Kasumi-1 (cell line): ENCODE results near the gene NATD1.
A peak's percentile ranks its signal among the peaks of the same experiment; 100 is the strongest.

Source experiments
- DNase-seq, 2 experiments: peaks; one replicate each; lab custom pipeline; 2025; lab: John Stamatoyannopoulos, UW

Gene NATD1

DNA sequence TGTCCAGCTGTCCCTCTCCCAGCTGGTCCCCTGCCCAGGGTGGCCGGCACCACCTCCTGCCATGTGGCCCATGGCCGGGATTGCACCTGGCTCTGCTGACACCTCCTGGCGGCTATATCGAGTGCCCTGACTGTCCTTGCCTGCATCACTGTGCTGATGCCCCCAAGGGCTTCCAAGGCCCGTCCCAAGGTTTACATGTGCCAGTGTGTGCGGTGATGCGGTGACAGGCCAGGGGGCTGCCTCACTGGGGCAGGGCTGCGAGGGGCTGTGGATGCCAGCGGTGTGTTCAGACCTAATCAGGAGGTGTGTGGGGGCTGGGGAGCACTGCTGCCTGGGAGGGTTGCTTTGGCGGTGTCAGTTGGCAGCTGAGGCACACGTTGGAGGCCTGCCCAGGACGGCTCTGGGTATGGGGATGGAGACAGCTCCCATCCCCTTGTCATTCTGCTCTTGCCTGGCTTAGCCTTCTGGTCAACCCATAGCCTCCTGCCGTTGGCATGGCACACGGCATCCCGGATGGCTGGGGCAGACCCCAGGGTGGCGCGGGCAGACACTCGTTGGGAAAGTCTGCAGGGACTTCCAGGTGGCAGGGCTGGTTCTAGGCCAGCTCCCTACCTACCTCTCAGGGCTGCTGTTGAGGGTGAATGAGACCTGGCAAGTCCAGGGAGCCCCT lies 36.8 kb upstream of the NATD1 start:
- DNase-seq = no peak

DNA sequence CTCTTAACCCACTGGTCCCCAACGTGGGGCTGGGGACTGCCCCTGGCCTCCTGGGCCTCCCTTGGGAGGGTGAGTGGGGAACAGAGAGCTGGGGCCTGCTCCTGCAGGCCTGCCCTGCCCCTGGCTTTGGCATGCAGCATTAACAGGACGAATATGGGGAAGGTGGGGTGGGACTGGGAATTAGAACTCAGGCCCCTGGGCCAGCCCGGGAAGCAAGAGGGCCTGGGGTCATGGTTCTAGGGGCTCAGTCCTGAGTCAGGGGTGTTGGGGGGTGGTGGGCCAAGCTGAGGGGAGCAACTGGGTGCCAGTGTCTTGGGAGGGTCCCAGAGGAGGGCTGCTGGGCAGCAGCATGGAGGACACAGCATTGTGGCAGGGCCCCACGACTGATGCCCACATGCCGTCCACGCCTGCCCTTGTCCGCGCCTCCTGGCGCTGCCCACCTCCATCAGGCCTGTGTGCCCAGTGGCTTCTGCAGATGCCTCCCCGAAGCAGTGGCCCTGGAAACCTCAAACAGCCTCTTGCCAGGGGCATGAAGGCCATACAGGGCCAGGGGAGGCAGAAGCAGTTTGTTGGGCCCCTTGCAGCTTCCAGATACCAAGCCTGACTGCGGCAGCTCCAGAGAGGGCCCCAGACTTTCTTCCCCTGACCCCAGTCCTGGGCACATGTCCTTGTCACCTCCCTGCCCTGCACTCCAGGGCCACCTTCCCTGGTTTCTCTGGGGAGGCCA lies 36.1 kb upstream of the NATD1 start:
- no peak for DNase-seq

DNA sequence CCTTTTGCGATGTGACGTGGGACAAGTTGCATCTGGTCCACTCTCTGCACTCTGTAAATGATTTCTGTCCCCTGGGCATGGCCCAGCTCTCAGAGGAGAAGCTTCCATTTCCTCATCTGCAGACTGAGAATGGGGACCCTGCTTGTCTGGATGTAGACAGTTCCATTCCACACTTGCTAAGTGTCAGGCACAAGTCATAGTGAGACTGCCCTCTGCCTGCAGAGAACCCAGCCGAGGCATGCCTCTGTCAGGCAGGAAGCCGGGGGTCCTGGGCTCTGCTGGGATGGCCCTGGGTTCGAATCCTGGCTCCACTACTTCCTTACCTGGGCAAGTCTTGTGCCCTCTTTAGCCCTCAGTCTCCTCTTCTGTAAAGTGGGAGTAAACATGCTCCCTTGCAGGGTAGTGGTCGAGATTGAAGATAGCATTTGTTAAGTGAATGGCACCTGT lies 35.4 kb upstream of the NATD1 start:
- no peak for DNase-seq

DNA sequence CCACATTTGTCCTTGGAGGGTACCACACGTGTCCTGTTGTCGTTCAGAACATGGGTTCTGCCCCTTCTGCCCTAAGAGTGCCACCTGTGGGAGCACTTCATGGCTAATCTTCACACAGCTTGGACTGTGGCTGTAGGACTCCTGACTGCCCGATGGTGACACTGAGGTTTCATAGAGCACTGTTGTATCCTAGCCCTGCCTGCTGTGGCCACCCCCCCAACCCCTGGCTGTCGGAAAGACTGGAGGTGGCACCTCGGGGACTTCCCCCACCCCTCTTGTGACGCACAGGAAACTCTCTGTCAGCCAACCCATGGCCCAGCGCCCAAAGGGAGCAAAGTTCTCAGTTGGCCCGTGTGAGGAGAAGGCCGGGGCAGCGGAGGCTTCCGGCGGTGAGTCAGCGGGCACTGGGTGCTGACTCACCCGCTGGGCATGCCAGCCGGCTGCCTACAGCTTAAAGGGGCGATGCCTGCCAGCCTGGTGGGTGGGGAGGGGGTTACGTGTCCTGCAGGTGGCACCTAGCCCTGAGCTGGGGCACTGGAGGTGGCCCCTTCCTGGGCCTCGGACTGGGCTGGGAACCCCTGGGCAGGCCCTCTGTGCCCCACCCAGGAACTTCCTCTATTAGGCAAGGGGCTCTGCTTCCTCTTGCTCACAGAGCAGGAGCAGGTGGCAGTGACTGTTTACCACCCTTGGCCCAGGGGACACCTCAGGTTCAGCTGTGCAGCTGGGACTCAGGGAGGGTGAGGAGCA lies 34.7 kb upstream of the NATD1 start:
- DNase-seq = peak; percentile 75 to 81

DNA sequence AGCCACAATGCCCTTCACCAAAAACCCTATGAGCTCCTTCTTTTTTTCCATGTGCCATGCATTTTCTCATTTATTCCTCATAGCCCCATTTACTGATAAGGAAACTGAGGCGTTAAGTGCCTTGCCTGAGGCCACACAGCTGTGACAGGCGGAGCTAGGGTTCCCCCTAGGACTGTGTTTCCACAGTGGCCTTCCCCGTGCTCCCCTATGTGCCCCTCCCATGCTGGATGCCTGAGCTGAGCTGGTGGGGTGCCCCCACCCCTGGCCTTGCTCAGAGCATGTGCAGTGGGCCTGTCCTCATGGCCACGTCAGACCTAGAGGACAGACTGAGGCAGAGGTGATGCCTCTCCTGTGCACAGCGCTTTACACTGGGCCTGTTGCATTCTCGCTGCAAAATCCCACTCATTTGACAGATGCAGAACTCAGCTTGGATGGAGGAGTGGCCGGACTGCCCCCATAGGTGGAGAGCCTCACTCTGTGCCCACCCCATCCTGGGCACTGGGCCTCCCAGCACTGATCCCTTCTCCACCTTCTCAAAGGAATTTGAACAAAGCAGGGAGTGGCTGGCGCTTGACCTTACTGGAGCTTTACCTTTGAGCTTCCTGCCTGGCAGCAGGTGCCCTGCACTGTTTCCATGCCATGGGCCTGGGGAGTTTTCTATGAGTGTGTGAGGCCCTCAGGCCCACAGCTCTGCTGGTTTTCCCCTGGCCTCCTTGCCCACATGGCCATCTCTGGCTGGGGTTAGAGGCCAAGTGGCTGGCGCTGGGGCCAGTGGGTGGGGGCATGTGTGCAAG lies 33.9 kb upstream of the NATD1 start:
- DNase-seq = no peak

DNA sequence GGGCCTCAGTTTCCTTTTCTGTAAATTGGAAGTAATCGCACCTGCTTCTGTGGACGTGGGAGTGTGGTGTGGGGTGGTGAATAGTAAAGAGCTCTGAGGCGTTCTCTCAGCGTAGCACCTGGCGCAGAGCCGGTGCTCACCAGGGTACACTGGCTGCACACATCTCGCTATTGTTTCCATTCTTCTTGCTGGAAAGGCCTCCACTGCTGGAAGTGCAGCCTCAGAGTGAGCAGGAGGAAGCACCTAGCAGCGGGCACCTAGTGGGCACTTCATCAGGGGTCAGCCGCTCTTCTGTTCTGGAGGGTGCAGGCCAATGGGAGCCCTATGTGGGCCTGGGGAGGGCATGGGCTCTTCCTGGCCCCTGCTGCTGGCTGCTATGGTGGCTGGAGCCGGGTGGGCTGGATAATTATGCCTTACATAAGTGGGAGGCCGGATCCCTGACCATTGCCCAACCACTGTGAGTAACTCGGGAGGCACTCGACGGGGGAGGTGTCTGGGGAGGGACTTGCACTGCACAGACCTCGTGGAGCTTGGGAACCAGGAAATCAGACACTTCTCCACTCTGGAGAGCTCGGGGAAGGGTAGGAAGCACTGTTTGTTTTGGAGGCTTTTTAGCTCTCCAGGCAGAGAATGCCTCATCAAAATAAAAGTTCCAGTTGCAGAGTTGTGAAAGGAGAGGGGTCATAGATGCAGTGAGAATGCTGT lies 33.0 kb upstream of the NATD1 start:
- DNase-seq = peak; percentile 30 to 32

DNA sequence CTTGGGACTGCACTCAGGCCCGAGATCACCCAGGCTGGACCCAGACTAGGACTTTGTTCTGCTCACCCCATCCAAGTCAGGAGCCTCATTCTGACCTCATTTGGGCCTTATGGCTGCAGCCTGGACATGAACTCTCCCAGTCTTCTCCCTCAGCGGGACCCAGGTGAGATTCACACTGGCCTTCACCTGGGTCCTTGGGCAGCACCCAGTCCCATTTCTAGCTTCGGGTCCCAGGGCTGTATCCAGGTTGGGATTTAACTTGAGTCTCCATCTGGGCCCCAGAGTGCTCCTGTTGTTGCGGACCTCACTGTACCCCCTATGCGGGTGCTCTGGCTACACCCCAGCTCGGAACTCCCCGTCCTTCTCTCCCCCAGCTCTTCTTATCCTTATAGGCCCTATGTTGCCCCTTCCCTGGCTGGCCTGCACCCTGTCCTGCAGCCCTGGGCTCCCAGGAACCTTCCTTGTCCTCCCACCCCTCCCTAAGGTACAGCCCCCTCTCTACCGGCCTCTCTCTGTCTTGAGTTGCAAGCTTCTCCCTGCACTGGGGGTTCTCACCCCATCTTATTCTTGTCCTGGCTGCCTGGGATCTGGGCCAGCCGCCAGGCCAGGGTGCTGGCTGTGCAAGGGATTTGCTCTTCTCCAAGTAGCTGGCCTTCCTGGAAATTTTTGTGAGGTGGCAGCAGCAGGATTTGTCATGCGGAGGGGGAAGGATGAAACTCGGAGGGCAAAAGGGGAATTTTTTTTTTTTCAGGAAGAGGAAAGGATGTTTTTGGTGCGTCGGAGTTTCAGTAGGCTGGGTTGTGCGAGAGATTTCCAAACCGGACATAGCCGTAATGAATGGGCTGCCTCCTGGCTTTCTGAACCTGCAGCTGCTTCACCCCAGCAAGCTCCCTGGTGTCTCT lies 32.2 kb upstream of the NATD1 start:
- no peak for DNase-seq

DNA sequence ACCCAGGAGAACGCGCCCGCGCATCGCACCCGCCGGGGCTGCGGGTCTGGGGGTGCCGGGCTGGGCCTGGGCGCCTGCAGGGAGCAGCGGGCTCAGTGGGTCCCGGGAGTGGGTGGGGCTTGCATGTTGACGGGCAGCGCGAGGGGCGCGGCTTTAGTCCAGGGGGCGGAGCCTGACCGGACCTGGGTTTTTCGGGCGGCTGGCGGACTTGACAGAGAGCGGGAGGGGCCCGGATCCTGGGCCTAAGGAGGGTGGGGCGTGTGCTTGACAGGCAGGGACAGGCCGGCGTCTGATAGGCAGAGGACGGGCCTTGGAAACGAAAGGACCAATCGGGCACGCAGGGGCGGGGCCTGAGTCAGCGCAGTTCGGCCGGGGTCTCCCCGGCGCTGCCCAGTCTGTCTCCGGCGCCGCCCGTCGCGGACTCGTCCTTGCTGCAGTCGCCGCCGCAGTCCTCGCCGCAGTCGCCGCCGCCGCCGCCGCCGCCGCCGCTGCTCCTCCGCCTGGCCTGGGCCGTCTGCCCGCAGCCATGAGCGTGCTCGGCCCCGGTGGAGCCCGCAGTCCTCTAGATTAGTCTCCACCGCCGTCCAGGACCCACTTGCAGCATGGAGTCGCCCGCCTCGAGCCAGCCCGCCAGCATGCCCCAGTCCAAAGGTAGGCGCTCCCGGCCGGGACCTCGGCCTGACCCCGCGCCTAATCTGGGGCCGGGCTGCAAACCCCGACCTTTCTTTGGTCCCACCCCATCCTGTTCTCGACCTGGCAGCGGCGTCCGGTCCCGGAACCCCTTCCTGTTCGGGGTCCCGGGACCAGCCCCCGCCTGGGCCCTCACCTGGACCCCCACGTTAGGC lies 31.3 kb upstream of the NATD1 start, which contains the start of gene MAP2K3:
Gene MAP2K3 (plus strand): TSS at position 393 of the 845 bp plus-strand sequence. CDS start 210 bp downstream, at position 603.
- DNase-seq = peak; percentile 88

DNA sequence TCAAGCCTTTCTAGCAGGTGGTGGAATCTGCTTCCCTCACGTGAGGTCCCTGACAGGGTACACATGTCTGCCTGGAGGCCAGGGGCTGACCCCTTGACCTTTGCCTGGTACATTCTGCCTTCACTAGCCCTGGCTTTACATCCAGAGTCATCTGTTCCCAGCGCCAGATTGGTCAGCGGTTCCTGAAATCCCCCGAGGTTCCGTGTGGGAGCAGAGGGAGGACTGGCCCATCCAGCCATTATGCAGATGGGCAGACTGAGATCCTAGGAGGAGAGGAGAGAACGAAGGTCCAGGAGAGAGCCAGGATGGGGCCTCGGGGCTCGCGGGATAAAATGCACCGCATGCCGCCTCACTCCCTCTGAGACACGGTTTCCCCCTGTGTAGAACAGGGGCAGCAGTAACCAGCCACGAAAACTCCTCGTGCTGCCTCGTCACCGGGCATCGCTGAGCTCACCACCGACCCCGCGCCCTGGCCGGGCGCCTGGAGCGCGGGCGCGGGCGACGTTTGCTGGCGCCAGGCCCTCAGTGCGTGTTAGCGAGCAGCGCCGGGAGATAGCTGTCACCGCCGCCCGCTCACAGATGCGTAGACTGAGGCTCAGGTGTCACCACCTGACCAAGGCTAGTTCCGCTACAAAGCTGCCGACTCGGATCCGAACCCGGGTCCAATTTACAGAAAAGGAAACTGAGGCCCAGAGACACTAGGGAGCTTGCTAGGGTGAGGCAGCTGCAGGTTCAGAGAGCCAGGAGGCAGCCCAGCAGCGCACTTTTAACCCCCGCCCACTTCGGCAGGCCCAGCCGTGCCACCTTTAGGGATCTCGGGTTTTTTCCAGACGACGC lies 30.5 kb upstream of the NATD1 start:
- DNase-seq = peak in 1 of 2 experiments; percentile 40

DNA sequence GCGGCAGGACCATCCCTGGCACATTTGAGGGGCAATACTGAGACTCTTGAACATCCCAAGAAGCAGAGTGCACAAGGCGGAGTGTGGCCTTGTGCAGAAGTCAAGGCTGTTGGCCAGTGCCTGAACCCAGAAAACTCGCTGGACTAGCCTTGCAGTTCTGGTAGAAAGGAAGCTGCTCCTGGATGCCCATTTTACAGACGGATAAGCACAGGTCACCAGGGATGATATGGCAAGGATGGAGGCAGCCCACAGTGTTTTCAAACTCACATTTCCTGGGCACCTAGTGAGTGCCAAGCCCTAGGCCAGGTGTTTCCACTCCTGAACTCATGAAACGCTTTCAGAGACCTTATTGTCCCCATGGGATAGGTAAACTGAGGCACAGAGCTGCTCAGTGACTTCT lies 29.6 kb upstream of the NATD1 start:
- DNase-seq = no peak

DNA sequence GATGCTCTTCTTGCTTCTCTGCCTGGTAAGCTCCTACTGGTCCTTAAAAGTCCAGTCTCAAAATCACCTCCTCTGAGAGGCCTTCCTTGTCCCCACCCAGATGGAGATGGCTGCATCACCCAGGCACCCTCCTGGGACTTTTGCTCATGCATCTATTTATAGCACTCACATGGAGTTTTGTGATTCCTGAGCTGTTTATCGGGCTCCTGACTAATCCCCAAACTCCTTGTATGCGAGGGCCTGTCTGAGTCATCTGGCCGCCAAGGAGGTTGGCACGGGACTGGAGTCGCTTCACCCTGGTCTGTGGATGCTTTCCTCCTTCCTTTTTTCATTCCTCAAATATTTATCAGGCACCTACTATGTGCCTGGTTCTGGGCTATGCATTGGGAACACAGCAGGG lies 29.0 kb upstream of the NATD1 start:
- no peak for DNase-seq

DNA sequence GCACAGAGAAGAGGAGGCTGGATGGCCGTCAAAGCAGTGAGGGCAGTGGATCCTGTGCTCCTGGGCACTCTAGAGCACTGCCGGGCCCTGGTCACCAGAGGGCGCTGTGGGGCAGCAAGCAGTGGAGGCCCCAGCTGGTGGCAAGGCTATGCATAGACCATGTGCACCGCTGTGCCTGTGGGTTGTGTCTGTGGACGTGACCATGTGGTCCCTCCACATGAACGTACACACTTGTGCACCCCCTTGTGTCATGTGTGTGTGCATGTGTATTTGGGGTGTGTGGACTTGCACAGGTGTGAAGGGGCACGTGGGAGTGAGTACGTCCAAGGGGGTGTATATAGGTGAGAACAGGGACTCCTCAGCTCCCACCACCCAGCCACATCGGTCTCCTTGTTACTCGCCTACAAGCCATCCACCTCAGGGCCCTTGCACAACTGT lies 26.9 kb upstream of the NATD1 start:
- DNase-seq = peak; percentile 21 to 30

DNA sequence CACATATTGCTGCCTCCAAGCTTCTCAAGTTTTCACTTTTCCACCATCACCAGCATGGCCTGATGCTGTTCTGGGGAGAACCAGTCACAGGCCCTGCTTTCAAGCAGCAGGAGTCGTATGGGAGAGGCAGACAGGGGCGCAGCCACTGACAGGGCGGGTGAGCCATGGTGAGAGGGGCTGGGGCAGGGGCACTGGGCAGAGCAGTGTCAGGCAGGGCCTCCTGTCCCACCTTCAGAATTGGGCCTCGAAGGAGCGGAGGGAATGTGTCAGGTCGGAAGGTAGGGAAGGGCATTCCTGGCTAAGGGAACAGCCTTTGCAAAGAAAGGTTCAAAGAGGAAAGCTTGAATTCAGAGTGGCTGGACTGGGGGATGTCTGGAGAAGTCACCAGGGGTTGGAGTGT lies 26.4 kb upstream of the NATD1 start:
- no peak for DNase-seq

DNA sequence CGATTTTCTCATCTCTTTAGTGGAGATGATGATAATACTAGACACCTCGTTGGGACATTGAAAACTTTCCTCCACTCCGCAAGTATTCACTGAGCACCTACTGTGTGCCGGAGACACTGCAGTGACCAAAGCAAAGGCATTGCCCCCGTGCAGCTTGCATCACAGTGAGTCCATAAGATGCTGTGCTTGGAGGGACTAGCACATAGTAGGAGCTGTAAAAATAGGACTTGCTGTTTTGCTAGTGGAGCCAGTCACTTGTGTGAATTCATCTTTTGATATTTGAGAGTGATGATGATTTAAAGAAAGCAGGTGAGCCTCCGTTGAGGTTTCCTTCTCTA lies 26.0 kb upstream of the NATD1 start:
- DNase-seq = no peak

DNA sequence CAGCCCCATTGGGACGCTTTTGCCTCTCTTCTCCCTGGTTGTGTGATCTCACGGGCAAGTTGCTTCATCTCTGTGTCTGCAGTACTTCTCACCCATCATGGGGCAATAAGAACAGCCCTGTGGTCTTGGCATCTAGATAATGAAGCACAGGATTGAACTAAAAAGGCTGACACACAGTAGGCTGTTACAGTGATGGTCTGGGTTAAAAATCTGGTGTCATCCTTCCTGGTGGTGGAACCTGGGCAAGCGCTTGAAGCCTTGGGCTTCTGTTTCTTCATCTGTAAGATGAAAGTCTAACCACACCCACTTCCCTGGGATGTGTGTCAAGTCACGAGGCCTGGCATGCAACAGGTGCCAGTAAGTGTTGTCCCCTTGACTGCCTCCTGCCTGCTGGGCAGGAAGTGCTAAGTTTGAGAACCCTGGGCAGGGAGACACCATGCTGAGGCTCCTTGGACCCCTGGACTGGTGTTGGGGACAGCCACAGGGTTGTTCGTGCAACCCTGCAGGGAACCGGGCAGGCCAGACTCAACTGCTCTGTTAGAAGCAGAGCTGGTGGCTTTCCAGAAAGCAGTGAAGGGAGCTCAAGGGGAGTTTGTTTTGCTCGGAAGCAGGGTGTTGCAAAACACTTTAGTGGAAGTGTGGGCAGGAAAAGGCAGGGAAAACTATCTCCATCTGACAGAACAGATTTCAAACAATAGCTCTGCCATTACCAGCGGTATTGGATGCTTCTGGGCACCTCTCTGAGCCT lies 25.4 kb upstream of the NATD1 start:
- DNase-seq = no peak

DNA sequence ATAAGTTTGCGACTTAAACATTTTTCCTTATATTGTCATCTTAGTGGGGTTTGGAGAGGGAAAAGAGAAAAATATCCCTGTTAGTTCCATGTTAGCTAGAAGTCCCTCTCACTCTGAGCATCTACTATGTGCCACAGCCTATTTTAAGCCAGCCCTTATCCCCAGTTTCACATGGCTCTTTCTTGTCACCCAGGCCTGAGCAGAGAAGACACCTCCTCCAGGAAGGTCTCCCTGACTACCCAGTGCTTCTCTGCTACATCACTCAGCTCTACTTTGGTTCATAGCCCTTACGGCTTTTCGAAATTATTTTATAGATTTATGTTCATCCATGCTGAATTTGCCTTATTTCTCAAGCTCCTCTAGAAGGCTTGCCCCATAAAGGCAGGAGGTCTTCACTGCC lies 24.1 kb upstream of the NATD1 start:
- DNase-seq = no peak

DNA sequence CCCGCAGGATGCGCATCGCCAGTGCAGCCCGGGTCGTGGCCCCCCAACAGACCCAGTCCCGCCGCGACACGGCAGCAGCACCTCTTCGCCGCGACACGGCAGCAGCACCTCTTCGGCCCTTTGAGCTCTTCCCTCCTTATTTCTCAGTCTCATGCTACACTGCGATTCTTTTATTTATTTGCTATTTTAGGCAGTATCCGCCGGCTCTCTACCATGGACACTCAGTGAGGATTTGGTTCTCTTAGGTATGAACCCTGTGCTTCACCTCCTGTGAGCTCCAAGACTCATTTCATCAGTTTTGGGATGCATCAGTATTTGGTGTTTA lies 23.0 kb upstream of the NATD1 start:
- DNase-seq = peak in 1 of 2 experiments; percentile 3
